ENCODE measurements around the gene SSU72. TPM values are rescaled to one million over a fixed set of nuclear protein-coding genes. Genes with fewer than 3 reads are reported as not detected.

Gene SSU72
- total RNA-seq, 6 experiments from 2014 or later, result 46.6 to 72.6 (median 63.8) TPM

- ATAC-seq (peak in 1 of 4 donors; percentile 21), DNase-seq (no peak)
- Histone ChIP-seq H3K9me3 (no peaks in the 10 kb centered on the region), H3K27me3 (peaks cover 6 to 7% of the 10 kb centered on the region in 2 donors), H3K36me3 (no peaks in the 10 kb centered on the region), H3K4me1 (peaks cover 0 to 4% (median 0%) of the 10 kb centered on the region in 4 donors), H3K4me3 (peak within 1 kb of the TSS in 2 of 3 donors; percentile 23 to 37), H3K27ac (no peak within 1 kb of the TSS)
- intact Hi-C loops (cut with DNase I), result no loop called here
- TF ChIP-seq POLR2A (IDR thresholded peaks at IDR 0.05) (no peak), CTCF (IDR thresholded peaks at IDR 0.05) (no peak)
- no CpG with 5 or more reads among the region's 125 CpGs for WGBS (ENCODE audit: insufficient coverage, low coverage, low lambda C conversion rate, missing lambda C conversion rate)
Observed at GRCh38 chr1:1599935-1600860, 25.5 kb upstream of the SSU72 start, which contains the start of gene FNDC10. FNDC10 (minus strand) TSS chr1:1600135; CDS start chr1:1600015, 120 bp downstream.

- no peak for TF ChIP-seq CTCF (IDR thresholded peaks at IDR 0.05)
- no peak for TF ChIP-seq POLR2A (IDR thresholded peaks at IDR 0.05)
- Histone ChIP-seq H3K4me1 (peaks cover 0 to 4% (median 0%) of the 10 kb centered on the region in 4 donors), H3K36me3 (no peaks in the 10 kb centered on the region), H3K27ac (no peak overlapping the region), H3K27me3 (peaks cover 6 to 7% of the 10 kb centered on the region in 2 donors), H3K4me3 (peak overlapping the region in 1 of 3 donors; percentile 26), H3K9me3 (no peaks in the 10 kb centered on the region)
- no peak for DNase-seq
- WGBS (ENCODE audit: insufficient coverage, low coverage, low lambda C conversion rate, missing lambda C conversion rate), result no CpG with 5 or more reads among the region's 111 CpGs
- intact Hi-C loops (cut with DNase I), result no loop called here
- peak in 2 of 4 donors; percentile 26 to 43 for ATAC-seq
Observed at GRCh38 chr1:1599030-1599934, 24.6 kb upstream of the SSU72 start.

GRCh38 chr1:1598720-1599029 is 24.0 kb upstream of the SSU72 start:
- peaks cover 0 to 4% (median 0%) of the 10 kb centered on the region in 4 donors for H3K4me1 ChIP-seq
- DNase-seq, result no peak
- peaks cover 6 to 7% of the 10 kb centered on the region in 2 donors for H3K27me3 ChIP-seq
- no peak for TF ChIP-seq CTCF (IDR thresholded peaks at IDR 0.05)
- no peaks in the 10 kb centered on the region for H3K36me3 ChIP-seq
- H3K27ac ChIP-seq, result no peak overlapping the region
- WGBS (ENCODE audit: insufficient coverage, low coverage, low lambda C conversion rate, missing lambda C conversion rate), result 60% methylated on average over 1 of the region's 13 CpGs
- H3K4me3 ChIP-seq, result no peak overlapping the region
- H3K9me3 ChIP-seq, result no peaks in the 10 kb centered on the region
- ATAC-seq, result no peak
- intact Hi-C loops (cut with DNase I), result no loop called here

GRCh38 chr1:1598051-1598719 is 23.5 kb upstream of the SSU72 start:
- Histone ChIP-seq H3K36me3 (no peaks in the 10 kb centered on the region), H3K9me3 (no peaks in the 10 kb centered on the region), H3K4me3 (no peak overlapping the region), H3K4me1 (peaks cover 0 to 4% (median 0%) of the 10 kb centered on the region in 4 donors), H3K27ac (no peak overlapping the region), H3K27me3 (peaks cover 6 to 7% of the 10 kb centered on the region in 2 donors)
- ATAC-seq (no peak), DNase-seq (no peak)
- no CpG with 5 or more reads among the region's 28 CpGs for WGBS (ENCODE audit: insufficient coverage, low coverage, low lambda C conversion rate, missing lambda C conversion rate)
- intact Hi-C loops (cut with DNase I), result no loop called here
- TF ChIP-seq POLR2A (IDR thresholded peaks at IDR 0.05) (no peak), CTCF (IDR thresholded peaks at IDR 0.05) (no peak)
